Smooth muscle cell (in vitro differentiated cells): ENCODE results near the gene TMEM95. TPM values are rescaled to one million over a fixed set of nuclear protein-coding genes. Genes with fewer than 3 reads are reported as not detected.

Experiments used
- DNase-seq: peaks from one replicate; lab custom pipeline; 2025; ENCODE audit not compliant: unreplicated experiment; lab: John Stamatoyannopoulos, UW
- H2AFZ ChIP-seq: fragments of 200-600 bp; sonication (generic); 2 replicates; pipeline ENCODE4 v1.6.0; 2016; ENCODE audit warnings: antibody characterized with exemption, low read depth, mild to moderate bottlenecking
- H3F3A ChIP-seq: fragments of 200-600 bp; sonication (generic); 2 replicates; pipeline ENCODE4 v1.6.0; 2017; ENCODE audit warnings: antibody characterized with exemption, low read depth
- H3K27ac ChIP-seq: fragments of 200-600 bp; sonication (generic); 2 replicates; pipeline ENCODE4 v1.5.1; 2016; ENCODE audit warnings: low read depth, mild to moderate bottlenecking
- H3K27me3 ChIP-seq: fragments of 200-600 bp; sonication (generic); 2 replicates; pipeline ENCODE4 v1.6.1; 2016; ENCODE audit warnings: low read depth, mild to moderate bottlenecking
- H3K36me3 ChIP-seq: fragments of 200-600 bp; sonication (generic); 2 replicates; pipeline ENCODE4 v1.5.1; 2016; ENCODE audit warnings: low read depth
- H3K4me1 ChIP-seq: fragments of 200-600 bp; sonication (generic); 2 replicates; pipeline ENCODE4 v1.5.1; 2016; ENCODE audit warnings: low read depth
- H3K4me2 ChIP-seq: fragments of 200-600 bp; sonication (generic); 2 replicates; pipeline ENCODE4 v1.6.0; 2016; ENCODE audit warnings: mild to moderate bottlenecking
- H3K4me3 ChIP-seq: fragments of 200-600 bp; sonication (generic); 2 replicates; pipeline ENCODE4 v1.5.1; 2016; ENCODE audit warnings: mild to moderate bottlenecking
- H3K79me2 ChIP-seq: fragments of 200-600 bp; sonication (generic); 2 replicates; pipeline ENCODE4 v1.6.0; 2016; ENCODE audit warnings: low read depth, mild to moderate bottlenecking
- H3K9ac ChIP-seq: fragments of 200-600 bp; sonication (generic); 2 replicates; pipeline ENCODE4 v1.6.0; 2016; ENCODE audit warnings: low read depth
- H3K9me3 ChIP-seq: fragments of 200-600 bp; sonication (generic); replicated peaks from 2 replicates; pipeline ENCODE4 v1.5.1; 2016; ENCODE audit warnings: low read depth
- H4K20me1 ChIP-seq: fragments of 200-600 bp; sonication (generic); 2 replicates; pipeline ENCODE4 v1.6.0; 2016; ENCODE audit warnings: low read depth
- WGBS: methylation state at CpG from one replicate; pipeline ENCODE4 v1.1.7; 2016; ENCODE audit warnings: low lambda C conversion rate; 5-methylcytosine and 5-hydroxymethylcytosine counted together
- polyA plus RNA-seq: library from polyadenylated mRNA; unstranded; fragments of >200 nt; fragmentation: Nextera tagmentation; extraction: Ambion mirVana; gene quantifications from 2 replicates; pipeline ENCODE4 v1.2.1, GENCODE V29; 2016
- total RNA-seq: library from RNA; depleted of rRNA; stranded (reverse); fragments of >200 nt; gene quantifications from 2 replicates; pipeline ENCODE4 v1.2.3, GENCODE V29; 2014
- TF ChIP-seq, protein P1 (sequence below): fragments of 200-600 bp; sonication (generic); IDR thresholded peaks from 2 replicates; pipeline ENCODE4 v1.5.1; 2017; ENCODE audit warnings: borderline replicate concordance, mild to moderate bottlenecking, antibody characterized with exemption; ENCODE audit not compliant: insufficient read depth, poor library complexity, severe bottlenecking

The TMEM95 gene, protein sequence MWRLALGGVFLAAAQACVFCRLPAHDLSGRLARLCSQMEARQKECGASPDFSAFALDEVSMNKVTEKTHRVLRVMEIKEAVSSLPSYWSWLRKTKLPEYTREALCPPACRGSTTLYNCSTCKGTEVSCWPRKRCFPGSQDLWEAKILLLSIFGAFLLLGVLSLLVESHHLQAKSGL
- total RNA-seq (0.49 TPM in 1 of 2 replicates, not detected in the other), polyA plus RNA-seq (0.34 TPM in 1 of 2 replicates, not detected in the other)

GRCh38 chr17:7355053-7355452, at the start of gene TMEM95:
TSS of gene TMEM95 (plus strand) at chr17:7355156. CDS start at chr17:7355205, 49 bp downstream.
- peaks cover 28% of the 10 kb centered on the region for H3K79me2 ChIP-seq
- H3K4me1 ChIP-seq, result peaks cover 24% of the 10 kb centered on the region
- peak within 1 kb of the TSS; percentile 100 for H3K27ac ChIP-seq
- no peaks in the 10 kb centered on the region for H3K27me3 ChIP-seq
- H4K20me1 ChIP-seq, result peaks cover 14% of the 10 kb centered on the region
- DNase-seq, result peak; percentile 35
- H3F3A ChIP-seq, result peaks cover 32% of the 10 kb centered on the region
- H3K4me3 ChIP-seq, result peak within 1 kb of the TSS; percentile 89
- no peaks in the 10 kb centered on the region for H3K36me3 ChIP-seq
- H3K9me3 ChIP-seq, result no peaks in the 10 kb centered on the region
- peak within 1 kb of the TSS; percentile 99 for H3K9ac ChIP-seq
- no peak within 1 kb of the TSS for H2AFZ ChIP-seq
- WGBS, result 18% methylated on average over 10 of the region's 10 CpGs
- H3K4me2 ChIP-seq, result peak within 1 kb of the TSS; percentile 97
- TF ChIP-seq, protein P1, sequence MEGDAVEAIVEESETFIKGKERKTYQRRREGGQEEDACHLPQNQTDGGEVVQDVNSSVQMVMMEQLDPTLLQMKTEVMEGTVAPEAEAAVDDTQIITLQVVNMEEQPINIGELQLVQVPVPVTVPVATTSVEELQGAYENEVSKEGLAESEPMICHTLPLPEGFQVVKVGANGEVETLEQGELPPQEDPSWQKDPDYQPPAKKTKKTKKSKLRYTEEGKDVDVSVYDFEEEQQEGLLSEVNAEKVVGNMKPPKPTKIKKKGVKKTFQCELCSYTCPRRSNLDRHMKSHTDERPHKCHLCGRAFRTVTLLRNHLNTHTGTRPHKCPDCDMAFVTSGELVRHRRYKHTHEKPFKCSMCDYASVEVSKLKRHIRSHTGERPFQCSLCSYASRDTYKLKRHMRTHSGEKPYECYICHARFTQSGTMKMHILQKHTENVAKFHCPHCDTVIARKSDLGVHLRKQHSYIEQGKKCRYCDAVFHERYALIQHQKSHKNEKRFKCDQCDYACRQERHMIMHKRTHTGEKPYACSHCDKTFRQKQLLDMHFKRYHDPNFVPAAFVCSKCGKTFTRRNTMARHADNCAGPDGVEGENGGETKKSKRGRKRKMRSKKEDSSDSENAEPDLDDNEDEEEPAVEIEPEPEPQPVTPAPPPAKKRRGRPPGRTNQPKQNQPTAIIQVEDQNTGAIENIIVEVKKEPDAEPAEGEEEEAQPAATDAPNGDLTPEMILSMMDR, result no peak

- Histone ChIP-seq H3K4me2 (peak within 1 kb of the TSS; percentile 99), H3K27ac (peak within 1 kb of the TSS; percentile 95), H3K79me2 (peaks cover 45% of the 10 kb centered on the region), H3F3A (peaks cover 23% of the 10 kb centered on the region), H3K9me3 (no peaks in the 10 kb centered on the region), H3K9ac (peak within 1 kb of the TSS; percentile 98), H3K4me3 (peak within 1 kb of the TSS; percentile 85), H3K27me3 (no peaks in the 10 kb centered on the region), H2AFZ (peak within 1 kb of the TSS; percentile 56), H4K20me1 (peaks cover 43% of the 10 kb centered on the region), H3K36me3 (peaks cover 4% of the 10 kb centered on the region), H3K4me1 (peaks cover 10% of the 10 kb centered on the region)
- DNase-seq, result peak; percentile 100
- TF ChIP-seq, protein P1, result no peak
- under 1% methylated on average over 64 of the region's 64 CpGs for WGBS
Measured at GRCh38 chr17:7306911-7307685, 47.9 kb upstream of the TMEM95 start, which contains the start of gene EIF5A. TSS of gene EIF5A (plus strand) at chr17:7307628. CDS start at chr17:7309636, 2,008 bp downstream.

DNA sequence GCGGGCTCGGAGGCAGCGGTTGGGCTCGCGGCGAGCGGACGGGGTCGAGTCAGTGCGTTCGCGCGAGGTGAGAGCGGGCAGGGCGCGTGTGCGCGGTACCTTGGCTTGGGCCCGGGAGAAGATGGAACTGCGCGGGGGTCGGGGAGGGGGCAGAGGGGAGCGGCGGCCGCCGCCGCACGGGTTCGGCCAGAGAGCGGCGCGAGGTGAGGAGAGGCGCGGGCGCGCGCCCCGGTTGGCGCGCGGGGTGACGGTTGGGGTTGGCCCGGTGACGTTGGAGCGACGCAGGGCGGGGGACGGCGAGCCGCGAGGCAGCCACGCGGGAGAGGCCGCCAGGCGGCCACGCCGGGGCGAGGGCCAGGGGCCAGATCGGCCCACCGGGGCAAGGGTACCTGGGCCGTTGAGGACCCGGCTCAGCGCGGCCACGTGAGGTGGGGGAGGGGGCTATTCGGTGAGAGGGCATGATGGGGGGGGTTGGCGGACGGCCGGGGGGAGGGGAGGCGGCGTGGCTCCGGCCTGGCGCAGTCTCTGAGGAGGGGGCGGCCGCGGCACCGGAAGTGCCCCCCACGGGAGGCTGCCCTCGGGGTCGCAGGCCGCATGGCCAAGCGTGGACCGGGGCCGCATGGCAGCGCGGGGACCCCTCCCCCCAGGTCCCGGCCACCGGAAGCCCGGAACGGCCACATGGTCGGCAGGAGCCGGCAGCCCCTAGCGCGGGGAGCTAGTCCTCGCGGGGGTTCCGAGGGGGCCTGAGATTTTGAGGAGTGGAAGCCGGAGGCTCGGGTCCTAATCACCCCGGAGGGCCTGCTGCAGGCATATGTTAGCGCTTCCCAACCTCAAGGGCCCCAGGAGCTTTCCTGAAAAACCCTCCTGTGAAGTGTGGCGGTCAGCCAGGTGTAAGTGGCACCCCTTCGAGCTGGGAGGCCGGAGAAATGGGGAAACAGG, 47.0 kb upstream of the TMEM95 start:
- TF ChIP-seq, protein P1, result peak; percentile 9
- Histone ChIP-seq H3K4me1 (peaks cover 10% of the 10 kb centered on the region), H3K27ac (peak overlapping the region; percentile 95), H3F3A (peaks cover 30% of the 10 kb centered on the region), H3K4me2 (peak overlapping the region; percentile 99), H4K20me1 (peaks cover 52% of the 10 kb centered on the region), H3K27me3 (no peaks in the 10 kb centered on the region), H3K9ac (peak overlapping the region; percentile 98), H3K79me2 (peaks cover 53% of the 10 kb centered on the region), H2AFZ (no peak overlapping the region), H3K36me3 (peaks cover 4% of the 10 kb centered on the region), H3K9me3 (no peaks in the 10 kb centered on the region), H3K4me3 (peak overlapping the region; percentile 85)
- DNase-seq, result no peak
- under 1% methylated on average over 60 of the region's 104 CpGs for WGBS
